HG03432 (cell line): ENCODE measurements around the gene CLSTN2.

Source experiments
- ATAC-seq: cut with Tn5 transposase; IDR thresholded peaks from one replicate; pipeline ENCODE4 v1.9.1; 2021; ENCODE audit warnings: mild to moderate bottlenecking, moderate library complexity; ENCODE audit not compliant: unreplicated experiment

The CLSTN2 gene

DNA sequence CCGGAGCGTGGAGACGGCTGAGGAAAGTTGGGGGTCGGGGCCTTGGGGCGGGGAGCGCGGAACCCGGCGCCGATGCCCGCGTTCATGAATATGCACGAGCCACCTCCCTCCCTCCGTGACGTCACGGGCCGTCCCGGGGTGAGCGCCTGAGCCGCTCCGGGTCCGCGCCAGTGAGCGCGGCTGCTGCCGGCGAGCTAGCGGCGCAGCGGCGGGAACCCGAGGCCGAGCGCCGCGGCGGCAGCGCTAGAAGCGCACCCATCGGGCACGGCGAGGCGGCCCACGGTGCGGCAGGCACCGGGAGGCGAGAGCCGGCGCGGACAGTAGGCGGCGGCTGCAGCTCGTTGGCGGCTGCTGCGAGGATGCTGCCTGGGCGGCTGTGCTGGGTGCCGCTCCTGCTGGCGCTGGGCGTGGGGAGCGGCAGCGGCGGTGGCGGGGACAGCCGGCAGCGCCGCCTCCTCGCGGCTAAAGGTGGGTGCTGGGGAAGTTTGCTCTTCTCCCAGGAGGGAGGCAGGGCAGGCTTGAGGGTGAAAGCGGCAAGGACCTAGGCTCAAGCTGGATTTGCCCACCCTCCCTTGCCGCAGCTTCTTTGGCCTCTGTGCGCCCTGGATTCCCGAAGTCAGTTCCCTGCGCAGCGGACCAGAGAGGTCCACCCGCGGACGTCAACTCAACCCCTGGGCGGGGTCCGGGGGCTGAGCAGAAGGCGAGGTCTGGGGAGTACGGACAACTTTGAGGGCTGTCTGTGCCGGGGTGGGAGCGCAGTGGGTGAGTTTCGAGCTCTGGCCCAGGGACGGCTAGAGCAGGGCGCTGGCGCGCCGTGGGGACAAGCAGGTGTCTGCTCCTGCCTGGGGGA, at the start of gene CLSTN2:
Gene CLSTN2 (plus strand): TSS at position 170 of the 850 bp plus-strand sequence.
- peak; percentile 74 for ATAC-seq

DNA sequence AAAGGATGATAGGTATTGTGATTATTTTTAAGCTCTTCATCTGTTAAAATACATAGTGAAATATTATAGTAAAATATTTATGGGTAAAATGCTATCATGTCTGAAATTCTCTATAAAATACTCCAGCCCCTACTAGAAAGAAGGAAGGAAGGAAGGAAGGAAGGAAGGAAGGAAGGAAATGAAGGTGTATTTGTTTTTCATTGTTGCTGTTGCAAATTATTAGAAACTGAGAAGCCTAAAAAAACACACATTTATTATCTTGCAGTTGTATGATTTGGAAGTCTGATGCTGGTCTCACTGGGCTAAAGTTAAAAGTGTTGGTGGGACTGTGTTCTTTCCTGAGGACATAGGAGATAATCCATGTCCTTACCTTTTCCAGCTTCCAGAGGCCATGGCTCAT, 47.6 kb upstream of the CLSTN2 start:
- ATAC-seq = no peak

- ATAC-seq = no peak
These were observed 46.3 kb upstream of the CLSTN2 start for GRCh38 chr3:139888561-139889140.

DNA sequence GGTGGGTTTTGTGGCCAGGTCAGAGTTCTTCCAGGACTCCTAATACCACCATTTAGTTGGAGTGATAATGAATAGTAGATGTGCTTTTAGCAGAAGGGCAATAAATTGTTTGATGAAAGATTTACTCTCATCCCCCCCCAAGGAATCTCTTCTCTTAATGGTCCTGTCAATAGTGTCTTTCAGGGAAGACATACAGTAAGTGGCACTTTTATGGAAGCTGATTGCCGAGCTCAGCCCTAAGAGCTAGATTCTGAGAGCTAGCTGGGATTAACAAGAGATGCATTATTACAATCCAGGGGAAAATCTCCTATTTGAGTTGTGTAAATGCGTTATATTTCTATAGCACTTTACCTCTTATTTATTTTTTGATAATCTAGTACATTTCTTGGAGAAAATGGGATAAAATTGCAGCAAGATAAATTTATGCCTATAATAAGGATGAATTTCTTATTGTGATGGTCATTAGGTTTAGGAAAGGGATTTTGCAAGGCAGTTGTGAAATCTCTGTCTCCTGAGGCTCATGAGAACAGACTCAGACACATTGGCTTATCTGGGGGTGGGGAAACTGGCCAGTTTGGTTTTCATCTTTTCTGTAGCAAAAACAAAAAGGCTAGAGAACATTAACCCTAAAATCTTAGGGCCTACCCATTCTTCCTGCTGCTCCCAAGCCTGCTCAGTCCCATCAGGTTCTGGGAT, 41.6 kb upstream of the CLSTN2 start:
- no peak for ATAC-seq

GRCh38 chr3:139893963-139894642, 40.9 kb upstream of the CLSTN2 start:
- no peak for ATAC-seq

GRCh38 chr3:139894643-139894989, 40.4 kb upstream of the CLSTN2 start:
- no peak for ATAC-seq

DNA sequence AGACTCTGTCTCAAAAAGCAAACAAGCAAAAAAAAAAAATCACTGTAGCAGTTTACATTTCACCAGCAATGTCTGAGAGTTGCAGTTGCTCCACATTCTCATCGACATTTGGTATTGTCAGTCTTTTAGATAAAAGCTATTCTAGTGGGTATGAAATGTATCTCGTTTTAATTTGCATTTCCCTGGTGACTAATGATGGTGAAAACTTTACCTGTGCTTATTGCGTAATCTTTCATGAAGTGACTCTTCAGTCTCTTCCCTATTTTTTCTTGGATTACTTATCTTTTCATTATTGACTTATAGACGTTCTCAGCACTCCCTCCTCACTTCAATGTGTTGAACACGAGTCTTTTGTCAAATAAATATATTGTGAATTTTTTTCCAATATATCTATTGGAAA, 37.2 kb upstream of the CLSTN2 start:
- ATAC-seq = no peak

GRCh38 chr3:139906418-139906817, 28.6 kb upstream of the CLSTN2 start:
- ATAC-seq = no peak

GRCh38 chr3:139909811-139910210, 25.2 kb upstream of the CLSTN2 start:
- ATAC-seq = no peak

DNA sequence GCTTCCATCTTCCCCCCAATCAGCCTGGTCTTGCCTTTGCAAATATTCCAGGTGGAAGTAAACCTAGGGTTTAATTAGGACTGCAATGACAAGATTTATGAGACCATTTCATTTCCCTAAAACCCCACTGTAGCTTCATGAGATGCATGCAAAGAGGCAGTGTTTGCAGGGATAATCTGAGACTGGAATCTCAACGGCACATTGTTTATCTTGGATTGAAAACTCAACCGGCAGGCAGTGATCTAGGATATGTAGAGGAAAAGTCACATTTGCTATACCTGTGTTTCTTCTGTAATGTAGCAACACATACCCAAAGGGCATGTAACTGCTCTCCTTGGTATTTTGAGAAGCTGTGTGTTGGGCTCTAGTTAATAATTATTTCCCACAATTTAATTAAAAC, 18.7 kb upstream of the CLSTN2 start:
- no peak for ATAC-seq

DNA sequence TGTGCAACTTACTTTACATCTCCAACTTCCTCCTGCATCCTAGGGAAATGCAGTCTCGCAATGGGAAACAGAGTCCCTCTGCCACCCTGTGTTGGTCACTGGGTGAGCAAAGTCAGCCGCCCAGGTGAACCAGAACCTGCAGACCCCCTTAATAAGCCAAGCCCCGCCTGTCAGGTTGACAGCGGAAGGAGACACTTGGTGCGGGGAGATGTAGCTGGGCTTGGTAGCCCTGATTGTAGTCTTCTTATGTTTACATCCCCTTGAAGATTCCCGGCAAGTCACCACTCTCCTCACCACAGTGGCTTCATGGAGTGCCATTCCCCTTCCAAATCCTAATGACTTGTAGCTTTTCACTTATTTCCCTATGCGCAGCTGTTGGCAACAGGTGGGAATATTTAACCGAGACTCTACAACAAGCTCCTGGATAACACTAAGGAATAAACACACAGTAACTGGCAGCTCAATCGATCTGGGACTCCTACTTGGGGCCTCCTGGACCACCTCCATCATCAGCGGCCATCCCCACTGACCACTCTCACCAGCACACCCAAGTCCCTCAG, 17.7 kb upstream of the CLSTN2 start:
- no peak for ATAC-seq

- ATAC-seq = no peak
These were observed 6.1 kb upstream of the CLSTN2 start for GRCh38 chr3:139928708-139929505.

- no peak for ATAC-seq
These were observed 4.8 kb upstream of the CLSTN2 start for GRCh38 chr3:139930211-139930610.

DNA sequence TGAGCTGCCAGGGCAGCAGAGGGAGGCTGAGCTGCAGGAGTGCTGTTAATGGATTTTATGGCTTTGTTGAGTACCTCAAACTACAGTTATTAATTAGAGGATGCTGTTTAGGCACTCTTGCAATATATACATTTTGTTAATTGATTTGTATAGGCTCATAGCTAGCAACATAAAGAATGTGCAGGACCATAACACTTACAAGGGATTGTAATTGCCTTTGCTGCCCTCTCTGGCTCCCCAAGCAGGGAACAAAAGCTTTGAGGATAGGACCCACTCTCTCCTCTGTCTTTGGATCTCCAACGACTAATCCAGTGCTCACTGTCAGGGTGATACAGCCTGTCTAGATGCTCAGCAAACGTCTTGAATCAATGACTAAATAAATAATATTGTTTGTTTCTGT, 1.2 kb upstream of the CLSTN2 start:
- ATAC-seq = no peak

DNA sequence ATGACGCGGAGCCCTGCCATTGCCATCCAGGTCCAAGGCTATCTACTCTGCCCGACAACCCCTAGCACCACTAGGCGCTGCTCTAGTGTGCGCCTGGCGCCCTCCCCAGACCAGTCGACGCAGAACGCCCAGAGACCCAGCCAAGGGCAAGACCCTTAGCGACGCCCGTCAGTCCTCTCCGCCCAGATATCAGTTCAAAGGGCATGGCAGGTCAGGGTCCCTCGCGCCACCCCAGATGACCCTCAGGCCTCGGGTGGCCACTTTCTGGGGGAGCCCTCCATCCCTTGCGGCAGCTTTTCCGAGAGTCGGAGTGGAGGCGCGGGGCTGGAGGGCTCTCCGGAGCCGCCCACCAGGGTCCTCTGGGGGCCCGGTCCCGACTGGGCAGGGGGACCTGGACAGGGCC, 371 bp upstream of the CLSTN2 start:
- peak; percentile 53 for ATAC-seq

DNA sequence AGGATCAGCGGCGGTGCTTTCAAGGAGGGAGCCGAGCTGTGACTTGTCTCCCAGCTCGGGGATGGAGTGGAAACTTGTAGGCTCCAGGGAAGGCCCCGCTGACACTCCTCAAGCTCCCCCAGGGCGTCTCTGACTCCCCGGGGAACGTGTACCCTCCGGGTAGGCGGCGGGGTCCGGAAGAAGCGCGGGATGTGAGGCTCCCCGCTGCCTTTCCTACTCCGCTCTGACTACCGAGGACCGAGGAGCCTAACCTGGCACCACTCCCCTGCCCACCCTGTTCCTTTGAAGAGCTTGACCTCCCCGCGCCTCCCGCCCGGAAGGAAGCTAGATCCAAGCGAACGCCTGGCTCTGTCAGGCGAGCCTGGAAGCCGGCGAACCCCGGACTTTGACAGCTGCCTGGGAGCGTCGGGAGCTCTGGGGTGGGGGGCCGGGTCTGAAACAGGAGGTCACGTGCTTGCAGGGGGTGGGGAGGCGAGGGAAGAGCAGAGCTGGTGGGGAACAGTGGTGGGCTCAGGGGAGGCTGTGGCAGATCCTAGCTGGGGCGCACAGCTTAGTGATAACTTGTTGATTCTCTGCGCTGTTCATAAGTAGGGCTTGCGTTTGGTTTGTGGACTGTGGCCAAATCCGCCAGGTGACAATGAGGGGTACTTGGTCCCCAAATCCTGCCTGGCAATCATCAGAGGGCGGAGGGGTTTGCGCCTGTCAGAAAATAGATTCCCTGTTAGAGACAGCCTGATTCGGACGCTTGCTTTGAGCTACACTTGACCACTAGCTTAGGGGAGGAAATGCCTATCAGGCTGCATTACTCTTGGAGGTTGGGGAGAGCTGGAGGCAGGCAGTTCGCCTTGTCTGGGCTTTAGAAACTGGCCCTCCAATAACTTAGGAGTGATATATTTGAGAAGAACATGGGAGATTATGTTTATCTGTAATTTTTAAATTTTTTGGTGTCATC, 1.2 kb downstream of the CLSTN2 start:
- ATAC-seq = no peak

DNA sequence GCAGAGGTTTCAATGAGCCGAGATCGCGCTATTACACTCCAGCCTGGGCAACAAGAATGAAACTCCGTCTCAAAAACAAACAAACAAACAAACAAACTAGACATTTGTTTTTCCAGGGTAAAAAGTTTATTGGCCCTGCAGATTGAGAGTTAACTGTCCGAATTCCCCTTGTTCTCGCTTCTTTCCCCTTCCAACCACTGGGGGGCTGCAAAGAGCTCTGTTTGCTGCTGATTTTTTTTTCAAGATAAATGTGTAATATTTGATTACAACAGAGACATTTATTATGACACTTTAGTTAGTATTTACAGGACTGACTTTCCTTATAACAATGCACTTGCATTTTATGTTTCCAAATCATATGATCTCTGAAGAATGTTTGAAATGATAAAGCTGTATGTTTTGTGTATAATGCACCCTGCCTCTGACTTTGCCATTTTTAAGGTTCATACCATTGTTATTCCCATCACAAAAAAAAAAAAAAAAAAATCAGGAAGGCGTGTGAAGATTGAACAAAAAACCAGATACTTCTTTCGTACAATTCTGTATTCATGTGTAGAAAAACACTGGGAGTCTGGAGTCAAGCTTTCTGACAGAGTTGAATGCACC, 2.8 kb downstream of the CLSTN2 start:
- ATAC-seq = no peak

DNA sequence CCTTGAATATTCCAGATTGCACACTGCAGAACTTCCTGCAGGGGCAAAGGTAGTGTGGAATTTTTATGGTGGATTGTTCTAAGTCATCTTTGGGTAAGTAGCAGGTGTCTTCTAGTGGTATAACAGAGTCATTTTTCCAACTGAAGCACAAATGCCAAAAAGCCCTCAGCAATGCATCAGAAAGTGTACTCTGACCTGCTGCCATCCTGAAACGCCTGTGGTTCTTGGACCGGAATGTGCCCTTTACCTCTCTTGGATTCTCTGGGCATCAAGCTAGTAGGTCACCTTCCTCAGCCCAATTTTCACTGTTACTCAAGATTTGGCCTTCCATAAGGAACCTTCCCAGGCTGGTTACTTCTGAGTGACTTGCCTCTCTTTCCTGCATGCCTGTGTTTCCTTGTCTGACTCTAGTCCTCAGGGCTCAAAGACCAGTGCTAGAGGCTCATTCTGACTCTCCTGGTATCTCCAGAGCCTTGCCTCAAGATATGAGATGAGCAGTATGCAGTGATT, 4.8 kb downstream of the CLSTN2 start:
- no peak for ATAC-seq

GRCh38 chr3:139940622-139941021, 5.6 kb downstream of the CLSTN2 start:
- ATAC-seq = no peak
